A549 treated with Mapracorat at 1 μM for 4 hours (cell line): ENCODE results near the gene AASS. TPM values are rescaled to one million over a fixed set of nuclear protein-coding genes. Genes with fewer than 3 reads are reported as not detected.

Experiments used
- total RNA-seq: library from RNA; stranded (reverse); fragments of 200-300 nt; extraction: Qiagen RNA extraction; gene quantifications from 5 replicates; pipeline ENCODE4 v1.2.3, GENCODE V29; 2022

Gene AASS
- total RNA-seq: 0.06 to 0.12 TPM (median 0.06 TPM) in 5 replicates

DNA sequence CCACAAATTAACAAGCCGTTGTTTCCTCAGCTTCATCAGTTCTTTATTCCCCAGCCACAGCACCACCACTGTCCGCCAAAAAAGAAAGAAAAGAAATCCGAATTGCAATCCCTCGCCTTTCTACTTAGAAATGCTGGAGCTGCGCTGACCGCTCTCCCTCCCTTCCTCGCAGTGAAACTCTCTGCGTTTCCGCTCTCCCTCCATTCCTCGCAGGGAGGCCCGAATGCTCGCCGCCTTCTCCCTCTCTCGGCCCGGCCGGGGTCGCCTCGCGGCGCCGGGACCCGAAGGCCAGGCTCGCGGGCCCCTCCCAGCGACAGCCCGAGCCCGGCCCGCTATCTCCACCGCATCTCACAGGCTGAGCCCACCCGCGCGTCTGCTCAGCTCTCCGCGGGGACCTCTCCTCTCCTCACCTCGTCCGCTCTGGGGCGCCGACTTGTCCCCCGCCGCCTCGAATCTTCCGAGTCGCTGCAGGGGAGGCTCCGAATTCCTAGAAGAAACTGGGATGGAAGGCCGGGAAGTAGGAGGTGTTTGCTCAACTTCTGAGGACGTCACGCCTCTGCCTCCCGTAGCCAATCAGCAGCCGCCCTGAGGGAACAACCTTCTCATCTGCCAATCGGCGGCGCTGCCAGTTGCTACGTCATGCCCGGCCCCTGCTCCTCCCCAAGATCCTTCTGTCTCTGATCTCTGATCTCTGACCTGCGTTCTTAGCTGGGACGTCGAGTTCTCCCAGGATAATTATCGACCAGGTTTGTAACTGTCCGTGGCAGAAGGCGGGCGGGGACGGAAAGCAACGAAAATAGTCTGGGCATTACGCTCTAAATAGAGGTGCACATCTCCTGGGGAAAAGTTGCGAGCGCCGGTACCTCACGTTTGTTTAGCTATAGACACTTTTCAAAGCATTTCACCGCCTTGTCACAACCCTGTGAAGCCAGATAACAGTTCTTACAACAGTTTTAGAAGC lies at the start of gene AASS:
Gene AASS (minus strand): TSS at position 499 of the 961 bp plus-strand sequence. CDS start 10,523 bp downstream, outside the sequence.

Other genes with a start within 250 kb of the AASS start
- gene FEZF1, start 160.5 kb upstream of the AASS start, total RNA-seq: not detected in 5 replicates